HG03469 (cell line): ENCODE results near the gene NEDD9.

Experiments used
- ATAC-seq: cut with Tn5 transposase; IDR thresholded peaks from one replicate; pipeline ENCODE4 v1.9.1; 2021; ENCODE audit warnings: mild to moderate bottlenecking, moderate library complexity, moderate number of reproducible peaks; ENCODE audit not compliant: unreplicated experiment

Gene NEDD9

DNA sequence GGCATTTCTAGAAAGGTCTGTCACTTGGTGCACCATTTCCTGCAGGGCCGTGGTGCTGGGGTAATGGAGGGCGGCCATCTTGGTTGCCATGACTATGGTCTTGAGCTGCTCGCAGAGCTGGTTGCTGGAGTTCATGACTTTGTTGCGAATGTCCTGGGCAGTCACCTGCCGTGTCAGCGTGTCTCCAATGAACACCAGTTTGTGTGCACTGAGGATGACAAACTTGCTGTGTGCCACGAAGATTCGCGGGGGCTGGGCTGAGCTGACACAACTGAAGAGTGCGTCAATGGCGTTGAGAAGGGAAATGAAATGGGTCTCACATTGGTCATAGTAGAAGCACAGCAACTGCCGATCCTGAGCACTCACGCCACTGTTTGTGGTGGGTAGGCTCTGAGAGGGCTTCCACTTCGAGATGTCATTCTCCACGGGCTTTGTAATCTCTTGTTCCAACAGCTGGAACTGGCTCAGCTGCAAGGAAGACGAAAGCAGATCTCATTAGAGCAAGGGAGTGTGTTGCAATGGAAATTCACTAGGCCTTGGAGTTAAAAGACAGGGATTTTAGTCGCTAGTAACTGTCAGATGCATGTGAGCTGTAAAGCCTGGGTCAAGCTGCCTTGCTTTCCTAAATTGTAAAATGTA, 47.1 kb downstream of the NEDD9 start:
- ATAC-seq: no peak

- no peak for ATAC-seq
Measured at GRCh38 chr6:11183761-11184362, 48.6 kb downstream of the NEDD9 start.

DNA sequence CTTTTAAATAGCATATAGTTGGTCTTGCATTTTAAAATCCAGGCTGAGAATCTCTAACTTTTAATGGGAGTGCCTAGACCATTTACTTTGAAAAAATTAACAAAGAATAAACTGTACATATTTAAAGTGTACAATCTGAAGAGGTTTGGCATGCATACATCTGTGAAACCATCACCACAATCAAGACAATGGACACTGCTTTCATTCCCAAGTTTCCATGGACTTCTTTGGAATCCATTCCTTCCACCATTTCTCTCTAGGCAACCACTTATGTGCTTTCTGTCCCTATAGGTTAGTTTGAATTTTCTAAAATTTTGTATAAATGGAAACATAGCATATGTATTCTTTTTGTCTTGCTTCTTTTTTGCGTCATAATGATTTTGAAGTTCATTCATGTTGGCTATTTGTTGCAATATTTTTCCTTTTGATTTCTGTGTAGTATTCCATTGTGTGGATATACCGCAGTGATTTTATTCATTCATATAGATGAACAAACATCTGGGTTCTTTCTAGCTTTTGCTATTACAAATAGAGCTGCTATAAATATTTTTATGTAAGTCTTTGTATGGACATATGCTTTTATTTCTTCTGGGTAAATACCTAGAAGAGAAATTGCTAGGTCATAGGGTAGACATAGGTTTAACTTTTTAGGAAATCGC, 50.9 kb downstream of the NEDD9 start:
- no peak for ATAC-seq

DNA sequence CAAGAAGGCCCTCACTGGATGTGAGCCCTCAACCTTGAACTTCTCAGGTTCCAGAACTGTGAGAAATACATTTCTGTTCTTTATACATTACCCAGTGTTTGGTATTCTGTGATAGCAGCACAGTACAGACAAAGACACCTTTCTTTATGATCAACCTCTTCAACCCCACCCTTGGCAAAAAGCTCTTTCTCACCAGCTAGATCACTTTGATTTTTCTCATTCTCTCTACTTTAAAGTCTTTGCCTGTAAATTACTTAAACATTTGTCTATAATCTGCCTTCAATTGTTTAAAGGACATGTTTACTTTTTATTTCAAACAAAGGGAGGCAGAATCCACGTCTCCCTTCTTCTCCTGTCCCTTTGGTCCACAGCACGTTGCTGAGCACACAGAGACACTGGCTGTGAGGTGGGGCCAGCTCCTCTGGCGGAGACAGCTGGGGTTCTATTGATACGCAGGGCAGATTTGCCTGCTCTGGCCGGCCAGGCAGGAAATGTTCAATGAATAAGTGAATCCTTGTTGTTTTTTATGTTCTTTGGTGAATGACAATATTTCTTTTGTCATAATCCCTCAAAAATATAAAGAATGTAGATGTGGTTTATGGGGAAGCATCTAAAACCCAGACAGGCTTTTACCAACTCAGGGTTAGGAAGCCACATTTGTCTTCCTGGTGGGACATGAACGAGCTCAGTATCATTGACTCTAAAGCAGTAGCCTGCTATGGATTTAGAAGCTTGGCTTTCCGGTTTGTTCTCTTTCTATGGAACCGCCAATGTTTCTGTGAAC, 52.9 kb downstream of the NEDD9 start:
- no peak for ATAC-seq

- ATAC-seq: no peak
Measured at GRCh38 chr6:11179088-11179418, 53.4 kb downstream of the NEDD9 start.

DNA sequence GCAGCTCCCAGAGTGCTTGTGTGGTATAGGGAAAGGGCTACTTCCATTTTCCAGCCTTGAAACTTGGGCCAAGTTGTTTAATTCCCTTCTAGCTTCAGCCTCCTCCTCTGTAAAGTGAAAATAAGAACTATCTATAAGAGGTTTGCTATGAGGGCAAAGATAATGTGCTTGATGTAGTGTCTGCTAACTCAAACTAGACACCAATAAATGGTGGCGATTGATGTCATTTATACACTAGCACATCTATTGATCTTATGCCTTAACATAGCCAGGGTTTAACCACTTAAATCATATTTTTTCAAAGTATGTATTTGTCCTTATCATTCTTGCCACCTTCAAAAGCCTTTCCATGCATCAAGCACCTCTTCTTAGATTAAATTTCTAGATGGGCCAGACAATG, 55.2 kb downstream of the NEDD9 start:
- ATAC-seq: no peak

GRCh38 chr6:11174242-11174611, 58.2 kb downstream of the NEDD9 start:
- no peak for ATAC-seq

DNA sequence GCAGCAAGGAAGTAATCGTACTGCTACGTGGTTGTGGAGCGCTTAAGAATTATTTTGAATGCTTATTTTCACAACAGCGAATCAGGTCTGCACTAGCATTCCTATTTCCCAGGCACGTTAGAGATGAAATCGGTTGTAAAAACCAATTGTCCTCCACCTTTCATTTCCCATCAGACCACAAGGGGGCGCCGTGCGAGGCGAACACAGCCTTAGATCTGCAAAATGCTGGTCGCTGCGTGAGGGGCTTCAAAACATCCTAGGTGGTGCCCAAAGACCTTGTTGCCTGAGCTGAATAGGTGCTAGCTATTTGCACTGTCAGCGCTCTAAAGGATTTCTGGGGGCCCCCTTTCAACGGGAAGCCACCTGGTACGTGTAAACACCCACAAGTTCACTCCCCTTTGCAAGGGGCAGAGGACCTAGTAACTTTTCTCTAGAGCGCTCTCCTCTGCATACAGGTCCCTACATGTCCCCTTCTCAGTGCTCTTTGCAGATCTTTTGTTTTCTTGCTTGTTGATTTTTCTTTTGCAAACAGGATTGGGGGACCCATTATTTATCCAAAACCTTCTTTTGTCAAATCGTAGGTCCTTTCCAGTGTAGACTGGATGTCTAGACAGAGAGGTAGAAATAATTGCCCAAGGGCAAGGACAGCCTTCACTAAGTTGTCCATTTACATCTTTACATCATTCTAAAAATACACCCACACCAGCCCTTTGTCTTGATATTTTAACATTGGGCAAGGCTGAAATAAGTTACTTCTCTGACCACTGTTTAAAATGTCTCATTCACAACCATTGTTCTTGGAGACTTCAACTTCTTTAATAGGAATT, 59.8 kb downstream of the NEDD9 start:
- no peak for ATAC-seq

GRCh38 chr6:11171952-11172351, 60.5 kb downstream of the NEDD9 start:
- ATAC-seq: no peak

- ATAC-seq: no peak
Measured at GRCh38 chr6:11168091-11168635, 64.3 kb downstream of the NEDD9 start.

DNA sequence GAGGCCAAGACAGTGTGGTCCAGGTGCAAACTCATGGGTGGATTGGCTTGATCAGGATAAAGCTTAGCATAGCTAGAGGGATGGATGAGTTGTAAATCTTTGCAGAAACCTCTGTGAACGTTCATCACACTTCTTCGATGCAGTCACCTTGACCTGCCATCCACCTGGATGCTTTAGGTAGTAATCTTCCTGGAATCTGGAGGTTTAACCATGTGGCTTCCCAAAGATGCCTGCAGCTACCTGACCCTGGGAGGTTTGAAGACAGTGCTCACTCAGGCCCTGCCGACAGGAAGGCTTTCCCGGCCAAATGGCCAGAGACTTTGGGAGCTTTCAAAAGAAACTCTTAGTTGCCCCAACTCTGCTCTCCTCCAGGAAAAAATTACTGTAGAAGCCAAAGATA, 65.5 kb downstream of the NEDD9 start:
- no peak for ATAC-seq

DNA sequence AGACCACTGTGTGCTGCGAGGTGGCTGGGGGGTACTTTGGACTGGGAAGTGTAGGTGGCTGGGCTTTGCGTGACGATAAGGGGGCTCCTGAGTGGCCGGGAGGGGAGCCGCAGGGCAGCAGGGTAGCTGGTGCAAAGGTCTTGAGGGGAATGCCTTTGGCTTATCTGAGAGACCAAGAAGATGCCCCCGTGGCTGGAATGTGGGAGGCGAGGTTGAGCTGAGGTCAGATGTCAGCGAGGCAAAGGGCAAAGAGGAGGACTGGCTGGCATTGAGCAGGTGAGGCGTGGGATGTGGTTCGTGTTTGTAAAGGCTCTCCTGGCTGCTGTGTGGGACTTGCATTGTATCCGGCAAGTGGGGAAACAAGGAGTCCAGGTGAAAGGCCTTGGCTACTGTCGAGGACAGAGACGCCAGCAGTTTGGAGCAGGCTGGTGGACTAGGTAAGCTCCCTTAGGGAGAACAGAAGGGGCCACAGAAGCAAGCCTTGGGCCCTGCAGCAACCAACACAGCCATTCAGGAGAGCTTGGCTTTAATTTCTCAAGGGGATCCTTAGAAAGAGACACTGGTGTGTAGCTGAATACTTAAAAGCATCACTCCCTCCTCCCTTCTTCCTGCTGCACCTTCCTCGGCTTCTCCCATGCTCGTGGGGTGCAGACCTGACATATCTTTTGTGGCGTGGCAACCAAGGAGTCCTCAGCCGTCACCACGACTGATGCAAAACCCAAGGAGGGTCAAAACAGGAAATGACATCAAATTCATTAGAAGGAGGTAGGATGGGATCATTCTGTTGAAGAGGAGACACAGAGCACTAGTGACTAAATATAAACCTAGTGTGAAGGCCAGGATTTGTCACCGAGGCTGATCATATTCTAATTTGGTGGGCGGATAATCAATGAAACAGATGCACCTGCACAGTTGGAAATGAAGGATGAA, 67.5 kb downstream of the NEDD9 start:
- ATAC-seq: no peak

- ATAC-seq: no peak
Measured at GRCh38 chr6:11163932-11164331, 68.5 kb downstream of the NEDD9 start.

- no peak for ATAC-seq
Measured at GRCh38 chr6:11162262-11162661, 70.2 kb downstream of the NEDD9 start.

DNA sequence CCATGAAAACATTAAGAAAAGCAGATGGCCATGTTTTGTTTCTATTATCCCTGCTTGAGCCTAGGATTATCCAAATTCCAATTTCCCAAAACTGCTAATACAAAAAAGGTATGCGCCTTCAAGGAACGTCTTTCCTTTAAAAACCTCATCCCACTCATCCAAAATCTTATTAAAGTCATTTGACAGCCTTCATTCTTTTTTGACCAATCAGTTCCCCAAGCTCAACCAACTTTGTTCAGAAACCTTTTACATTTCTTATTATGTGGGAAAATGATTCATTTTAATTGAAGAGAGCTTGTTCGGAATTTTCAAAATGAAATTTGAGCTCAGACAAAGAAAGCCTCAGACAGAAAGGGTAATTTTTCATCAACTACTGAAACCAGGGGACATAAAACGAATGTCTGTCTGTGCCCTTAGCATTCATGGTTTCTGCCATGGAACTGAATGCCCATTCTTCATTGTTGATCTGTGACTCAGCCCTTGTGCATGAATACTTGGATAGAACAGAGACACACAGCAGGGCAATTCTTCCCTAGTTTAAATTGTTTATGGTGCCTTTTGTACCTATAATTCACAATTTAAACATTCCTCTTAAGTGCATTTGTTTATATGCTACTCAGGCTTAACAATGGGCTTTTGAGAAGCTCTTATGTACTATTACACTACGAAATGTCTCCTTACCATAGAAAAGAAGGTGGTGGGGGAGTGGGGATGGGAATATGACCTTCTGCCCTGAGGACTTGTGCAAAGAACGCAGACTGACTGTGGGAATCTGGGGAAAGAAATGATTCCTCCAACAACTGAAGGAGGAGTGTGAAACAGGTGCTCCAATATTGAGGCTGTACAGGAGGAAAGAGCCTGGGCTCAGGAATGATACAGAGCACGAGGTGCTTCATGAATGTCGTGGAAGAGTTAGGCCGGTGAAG, 71.2 kb downstream of the NEDD9 start:
- no peak for ATAC-seq

DNA sequence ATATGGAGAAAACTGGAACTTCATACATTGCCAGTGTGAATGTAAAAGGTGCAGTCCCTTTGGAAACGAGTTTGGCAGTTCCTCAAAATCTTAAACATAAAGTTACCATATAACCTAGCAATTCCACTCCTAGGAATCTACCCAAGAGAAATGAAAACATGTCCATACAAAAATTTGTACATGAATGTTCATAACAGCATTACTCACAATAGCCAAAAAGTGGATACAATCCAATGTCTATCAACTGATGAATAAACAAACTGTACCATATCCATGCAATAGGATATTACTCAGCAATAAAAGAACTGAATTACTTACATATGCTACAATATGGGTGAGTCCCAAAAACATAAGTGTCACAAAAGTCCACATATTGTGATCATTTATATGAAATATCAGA, 72.3 kb downstream of the NEDD9 start:
- ATAC-seq: no peak

DNA sequence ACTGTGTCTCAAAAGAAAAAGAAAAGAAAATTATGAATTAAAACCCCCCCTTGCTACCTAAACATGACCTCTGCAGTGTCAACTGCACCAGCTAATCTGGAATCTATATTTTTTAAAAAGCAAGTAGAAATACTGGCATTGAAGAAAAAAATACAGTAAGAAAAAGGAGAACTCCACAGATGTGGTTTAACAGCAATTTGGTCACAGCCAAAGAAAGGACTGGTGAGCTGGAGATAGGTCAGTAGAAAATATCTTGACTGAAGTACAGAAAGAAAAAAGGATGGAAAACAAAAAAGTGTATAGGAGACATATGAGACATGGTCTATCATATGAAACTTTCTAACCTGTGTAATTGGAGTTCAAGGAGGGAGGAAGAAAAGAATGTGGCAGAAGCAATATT, 76.9 kb downstream of the NEDD9 start:
- no peak for ATAC-seq

GRCh38 chr6:11153447-11153846, 79.0 kb downstream of the NEDD9 start:
- ATAC-seq: no peak

GRCh38 chr6:11152581-11152980, 79.9 kb downstream of the NEDD9 start:
- ATAC-seq: no peak
